Measurements from ENCODE around the gene MED20. TPM values are rescaled to one million over a fixed set of nuclear protein-coding genes. Genes with fewer than 3 reads are reported as not detected.

The MED20 gene
- total RNA-seq, 1 donor from 2014 or later, result 19.8 TPM

DNA sequence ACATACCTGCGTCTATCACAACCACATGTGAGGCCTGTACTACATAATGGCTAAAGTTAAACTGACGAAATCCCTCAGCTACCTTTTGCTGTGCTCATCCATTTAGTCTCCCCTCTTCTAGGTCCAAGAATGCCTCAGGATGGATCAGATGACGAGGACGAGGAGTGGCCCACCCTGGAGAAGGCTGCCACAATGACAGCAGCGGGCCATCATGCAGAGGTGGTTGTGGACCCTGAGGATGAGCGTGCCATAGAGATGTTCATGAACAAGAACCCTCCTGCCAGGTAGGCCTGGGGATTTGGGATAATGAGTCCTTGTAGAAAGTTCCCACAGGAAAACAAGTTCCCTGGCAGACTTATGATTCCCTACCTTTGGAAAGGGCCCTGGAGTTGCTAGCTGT lies 6.3 kb upstream of the MED20 start:
- DNase-seq (no peak), ATAC-seq (ENCODE audit: poor library complexity) (no peak)
- intact Hi-C loops (cut with DNase I), result no loop called here

DNA sequence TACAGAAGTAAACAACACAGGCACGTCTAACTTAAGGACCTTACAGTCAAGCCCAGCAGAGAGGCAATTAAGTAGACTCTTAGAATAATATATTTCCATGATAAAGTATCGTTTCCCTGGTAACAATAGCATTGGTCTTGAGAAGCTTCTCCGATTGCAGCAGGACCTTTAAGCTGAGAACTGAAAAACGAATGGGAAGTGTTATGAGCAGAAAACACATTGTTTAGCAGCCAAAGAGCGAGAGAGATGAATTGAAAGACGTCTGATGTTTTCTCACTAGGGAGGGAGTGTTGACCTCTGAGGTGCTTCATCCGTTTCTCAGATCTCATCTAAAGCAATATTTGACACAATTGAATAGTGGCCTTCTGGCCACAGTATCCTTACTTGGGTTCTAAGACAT lies 1.2 kb upstream of the MED20 start:
- ATAC-seq (ENCODE audit: poor library complexity), result no peak
- intact Hi-C loops (cut with DNase I), result loop anchor here (5.0 kb wide), 1 partner anchor 120 kb away; no protein-coding TSS in a partner anchor
- DNase-seq, result no peak

DNA sequence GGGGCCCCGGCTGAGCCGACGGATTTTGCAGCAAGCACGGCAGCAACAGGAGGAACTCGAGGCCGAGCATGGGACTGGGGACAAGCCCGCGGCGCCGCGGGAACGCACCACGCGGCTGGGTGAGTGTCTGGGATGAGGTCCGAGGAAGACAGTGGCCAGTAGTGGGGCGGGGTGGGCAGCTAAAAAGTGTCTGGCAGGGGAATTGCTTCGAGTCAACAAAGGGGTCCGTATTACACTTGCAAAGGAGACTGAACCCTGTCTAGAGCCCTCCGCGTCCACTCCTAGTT lies 716 bp upstream of the MED20 start:
- DNase-seq, result no peak
- ATAC-seq (ENCODE audit: poor library complexity), result peak; percentile 9
- intact Hi-C loops (cut with DNase I), result loop anchor here (2.0 to 5.0 kb wide), 2 partner anchors 121 to 135 kb away; partner anchors contain the start of gene TOMM6

DNA sequence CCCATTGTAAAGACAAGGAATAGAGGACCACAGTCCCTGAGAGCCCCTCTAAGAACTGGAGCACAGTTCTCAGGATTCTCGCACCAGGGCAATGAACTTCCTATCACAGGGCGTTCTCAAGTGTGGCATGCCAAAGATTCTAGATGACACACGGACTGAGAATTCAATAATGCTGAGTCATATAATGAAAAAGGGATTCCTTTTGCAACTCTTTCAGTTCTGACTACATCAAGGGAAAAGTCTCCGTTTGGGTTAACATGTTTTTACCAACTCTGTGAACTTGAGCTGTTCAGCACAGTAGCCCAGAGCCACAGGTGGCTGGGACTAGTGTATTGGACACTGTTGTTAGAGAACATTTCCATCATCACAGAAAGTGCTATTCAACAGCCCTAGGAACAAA lies 3.4 kb downstream of the MED20 start:
- DNase-seq (no peak), ATAC-seq (ENCODE audit: poor library complexity) (no peak)
- intact Hi-C loops (cut with DNase I), result no loop called here

DNA sequence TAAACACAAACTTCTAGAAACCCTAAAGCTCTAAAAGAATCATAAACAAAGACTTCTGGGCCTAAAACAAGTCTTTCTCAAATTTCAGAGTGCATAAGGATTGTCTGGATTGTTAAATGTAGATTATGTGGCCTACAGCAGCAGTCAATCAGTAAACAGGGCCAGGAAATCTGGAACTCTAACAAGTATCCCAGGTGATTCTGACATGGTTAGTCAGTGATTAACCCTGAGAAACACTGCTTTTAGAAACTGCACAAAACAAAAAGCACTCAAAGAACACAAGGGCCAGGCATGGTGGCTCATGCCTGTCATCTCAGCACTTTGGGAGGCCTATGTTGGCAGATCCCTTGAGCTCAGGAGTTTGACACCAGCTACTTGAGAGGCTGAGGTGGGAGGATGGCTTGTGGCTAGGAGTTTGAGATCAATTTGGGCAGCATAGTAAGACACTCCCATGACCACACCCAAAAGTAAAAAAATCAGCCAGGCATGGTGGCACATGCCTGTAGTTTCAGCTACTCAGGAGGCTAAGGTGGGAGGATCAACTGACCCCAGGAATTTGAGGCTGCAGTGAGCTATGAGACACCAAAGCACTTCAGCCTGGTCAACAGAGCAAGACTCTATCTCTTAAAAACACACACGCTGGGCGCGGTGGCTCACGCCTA lies 5.9 kb downstream of the MED20 start:
- ATAC-seq (ENCODE audit: poor library complexity), result no peak

DNA sequence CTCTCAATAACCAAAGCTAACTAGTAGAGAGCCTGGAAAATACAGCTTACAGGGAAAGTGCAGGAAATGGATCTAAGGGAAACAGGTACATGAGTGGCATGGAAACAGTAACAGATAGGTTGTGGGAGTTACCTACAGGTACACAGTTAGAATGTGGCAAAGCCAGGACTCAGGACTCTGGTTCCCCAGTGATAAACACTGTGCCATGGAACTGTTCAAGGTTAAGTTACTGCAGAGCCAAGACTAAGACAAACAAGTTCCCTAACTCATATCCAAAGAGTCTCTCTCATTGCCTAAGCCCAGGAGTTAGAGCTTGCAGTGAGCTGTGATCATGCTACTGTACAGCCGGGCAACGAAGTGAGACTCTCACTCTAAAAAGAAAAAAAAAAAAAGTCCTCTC lies 6.6 kb downstream of the MED20 start:
- no peak for DNase-seq
- ATAC-seq (ENCODE audit: poor library complexity), result no peak
- intact Hi-C loops (cut with DNase I), result no loop called here

More for the DNA sequence above, 5.9 kb downstream of the MED20 start:
- intact Hi-C loops (cut with DNase I), result no loop called here
- no peak for DNase-seq

DNA sequence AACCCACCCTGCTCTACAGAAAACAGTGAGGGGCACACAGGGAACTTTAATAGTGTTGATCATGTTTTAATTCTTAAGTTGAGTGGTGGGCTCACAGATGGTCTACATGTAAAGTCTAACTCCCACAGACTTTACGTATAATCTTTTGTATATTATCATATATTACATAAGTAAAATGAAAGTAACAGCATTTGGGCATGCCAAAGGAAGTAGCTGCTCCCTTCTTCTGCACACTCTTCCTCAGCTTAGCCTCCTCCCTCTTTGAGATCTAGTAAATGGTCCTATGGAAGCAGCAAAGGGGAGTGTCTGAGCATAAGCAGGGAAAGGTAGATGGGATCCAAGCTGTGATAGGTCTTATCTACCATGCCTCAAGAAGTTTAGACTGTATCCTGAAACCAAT lies 11.2 kb downstream of the MED20 start:
- intact Hi-C loops (cut with DNase I), result no loop called here
- no peak for ATAC-seq (ENCODE audit: poor library complexity)
- no peak for DNase-seq

DNA sequence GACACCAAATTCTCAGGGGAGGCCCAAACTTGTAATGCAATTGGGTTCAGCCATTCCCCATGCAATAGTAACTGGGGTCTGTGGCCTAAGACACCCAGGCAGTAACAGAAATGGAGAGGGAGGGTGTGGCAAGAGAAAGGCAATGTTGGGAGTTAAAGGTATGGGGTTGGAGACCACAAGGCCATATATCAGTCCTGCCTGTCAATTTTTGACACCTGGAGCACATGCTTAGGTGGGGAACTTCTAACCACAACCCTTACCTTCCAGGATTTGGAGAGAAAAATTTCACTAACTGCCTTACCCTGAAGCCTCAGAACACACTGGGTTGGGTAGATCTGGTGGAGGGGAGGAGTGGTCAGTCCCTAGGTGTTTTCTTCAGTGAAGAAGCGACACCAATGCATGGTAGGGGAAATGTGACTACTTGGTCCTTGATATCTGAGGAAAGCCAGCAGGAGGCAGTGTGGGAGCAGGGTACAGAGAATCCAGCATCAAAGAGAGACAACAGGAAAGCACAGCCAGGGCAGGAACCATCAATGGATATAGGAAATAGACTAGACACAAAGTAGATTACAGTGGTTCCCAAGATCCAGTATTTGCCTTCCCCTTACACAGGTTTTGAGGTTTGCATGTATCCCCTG lies 18.9 kb downstream of the MED20 start:
- no peak for DNase-seq
- intact Hi-C loops (cut with DNase I), result no loop called here
- no peak for ATAC-seq (ENCODE audit: poor library complexity)

DNA sequence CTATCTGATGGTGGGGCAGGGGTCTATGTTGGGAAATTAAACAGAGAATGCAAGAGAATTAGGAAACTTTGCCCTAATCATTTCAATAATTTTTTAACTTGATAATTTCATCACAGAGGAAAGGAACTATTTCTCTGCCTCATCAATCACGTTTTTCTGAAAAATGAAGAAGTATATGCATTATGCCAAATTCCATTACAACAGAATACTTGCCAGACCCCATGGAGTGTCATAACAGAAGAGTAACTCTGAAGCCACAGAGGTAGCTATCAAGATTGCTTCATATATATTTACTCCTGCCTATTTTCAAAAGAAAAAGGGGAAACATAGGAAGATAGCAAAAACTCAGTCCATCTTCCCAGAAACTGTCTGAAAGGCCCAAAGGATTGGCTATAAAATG lies 20.1 kb downstream of the MED20 start:
- intact Hi-C loops (cut with DNase I), result no loop called here
- no peak for ATAC-seq (ENCODE audit: poor library complexity)
- no peak for DNase-seq

DNA sequence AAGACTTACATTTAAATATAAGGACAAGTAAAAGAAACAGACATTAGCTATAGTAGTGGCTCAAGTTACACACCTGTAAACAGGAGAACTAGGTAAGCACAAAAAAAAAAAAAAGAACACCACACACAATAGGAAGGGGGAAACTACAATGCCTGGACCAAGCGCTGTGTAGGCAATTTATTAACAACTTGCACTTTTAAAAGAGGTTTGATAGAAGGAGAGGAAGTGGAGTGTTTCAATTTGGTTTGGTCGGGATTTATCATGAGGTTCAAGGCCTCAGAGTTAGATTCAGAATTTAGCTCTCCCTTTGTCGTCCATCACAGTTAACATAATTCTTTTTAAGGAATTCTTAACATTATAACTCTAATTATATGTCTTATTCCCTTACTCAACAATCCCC lies 24.7 kb downstream of the MED20 start:
- ATAC-seq (ENCODE audit: poor library complexity), result no peak
- DNase-seq, result no peak
- intact Hi-C loops (cut with DNase I), result loop anchor here (10.0 kb wide), 1 partner anchor 101 kb away; no protein-coding TSS in a partner anchor

DNA sequence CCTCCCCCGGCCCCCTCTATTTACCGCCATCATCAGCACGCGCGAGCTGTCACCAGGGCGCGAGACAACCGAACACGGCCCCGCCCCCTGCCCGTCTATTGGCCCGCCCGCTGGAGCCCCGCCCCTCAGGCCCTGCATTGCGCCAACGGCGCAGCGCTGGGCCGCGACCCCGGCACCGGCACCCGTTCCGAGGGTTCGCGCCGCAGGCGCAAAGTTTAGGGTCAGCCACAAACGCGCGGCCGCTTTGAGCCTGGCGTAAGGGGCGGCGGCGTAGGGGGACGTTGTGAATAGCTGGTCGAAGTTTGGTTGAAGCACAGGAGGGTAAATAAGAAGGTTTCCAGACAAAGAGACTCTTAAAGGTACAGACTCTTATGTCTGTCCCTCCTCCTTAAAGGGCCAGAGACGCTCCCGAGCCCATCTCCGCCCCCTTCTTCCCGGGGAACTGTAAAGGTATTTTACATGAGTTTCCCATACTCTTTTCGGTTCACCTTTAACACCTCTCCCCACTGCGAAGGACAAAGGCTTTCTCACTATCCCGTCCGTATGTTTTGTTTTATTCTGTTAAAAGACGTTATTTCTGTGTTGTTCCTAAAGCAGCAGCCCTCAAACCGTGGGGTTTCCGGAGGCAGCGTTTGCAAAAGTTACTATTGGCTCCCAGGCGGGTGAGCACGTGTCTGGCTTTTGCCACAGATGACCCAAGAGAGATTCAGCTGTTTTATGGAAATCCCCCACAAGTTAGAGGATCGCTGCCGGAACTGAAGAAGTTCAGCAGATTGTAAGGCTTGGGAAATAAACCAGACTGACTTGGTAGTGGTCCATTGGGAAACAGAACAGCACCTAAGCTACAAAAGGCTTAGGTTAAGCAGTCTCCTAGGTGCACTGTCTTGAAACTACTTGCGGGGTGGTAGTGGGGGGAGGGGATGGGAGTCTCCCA lies 25.4 kb downstream of the MED20 start, which contains the start of gene USP49:
Gene USP49, minus strand, starts transcription at position 76 of the 934 bp plus-strand sequence. CDS start 88,392 bp downstream, outside the sequence.
- peak; percentile 93 for DNase-seq
- ATAC-seq (ENCODE audit: poor library complexity), result peak; percentile 100
- intact Hi-C loops (cut with DNase I), result loop anchor here (10.0 kb wide), 1 partner anchor 101 kb away; no protein-coding TSS in a partner anchor

DNA sequence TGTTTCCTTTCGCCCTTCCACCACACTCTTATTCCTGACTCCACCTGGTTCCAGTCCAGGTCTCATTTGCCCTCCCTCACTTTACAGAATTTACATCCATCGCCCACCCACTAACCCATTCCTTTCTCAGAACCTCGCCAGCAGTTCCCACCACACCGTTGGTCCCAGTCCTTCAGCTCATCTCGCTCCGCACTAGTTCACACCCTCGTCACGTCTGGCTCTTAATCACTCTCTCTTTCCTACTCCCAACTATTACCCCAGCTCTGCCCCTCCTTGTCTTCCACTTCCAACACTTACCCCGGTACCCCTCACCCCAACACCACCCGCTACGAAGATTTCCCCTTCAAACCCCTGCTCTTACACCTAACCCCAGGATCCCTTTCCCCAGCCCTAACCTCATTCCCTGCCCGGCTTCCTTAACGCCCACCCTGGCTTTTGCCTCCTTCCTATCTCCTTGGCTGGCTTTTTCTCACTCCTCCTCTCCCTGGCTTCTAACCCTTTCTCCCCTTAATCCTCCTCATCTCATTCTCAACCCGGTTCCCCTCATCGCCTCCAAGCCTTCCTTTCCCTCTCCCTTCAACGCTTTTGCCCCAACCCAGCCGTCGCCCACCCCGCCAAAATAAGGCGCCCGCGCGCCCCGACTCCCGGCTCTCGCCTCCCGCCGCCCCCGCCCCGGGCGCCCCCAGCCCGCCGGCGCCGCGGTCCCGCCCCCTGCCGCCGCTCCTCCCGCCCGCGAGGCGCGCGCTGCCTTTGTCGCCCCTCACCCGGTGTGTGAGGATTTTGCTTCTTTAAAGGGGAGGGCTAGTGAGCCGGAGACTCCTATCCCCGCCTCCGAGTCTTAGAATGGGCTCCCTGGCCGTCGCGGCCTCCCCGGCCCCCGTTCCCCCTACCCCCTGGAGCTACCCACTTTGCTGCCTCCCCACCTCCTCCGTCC lies 26.3 kb downstream of the MED20 start:
- DNase-seq, result no peak
- peak; percentile 59 for ATAC-seq (ENCODE audit: poor library complexity)
- intact Hi-C loops (cut with DNase I), result loop anchor here (10.0 kb wide), 1 partner anchor 100 kb away; no protein-coding TSS in a partner anchor

DNA sequence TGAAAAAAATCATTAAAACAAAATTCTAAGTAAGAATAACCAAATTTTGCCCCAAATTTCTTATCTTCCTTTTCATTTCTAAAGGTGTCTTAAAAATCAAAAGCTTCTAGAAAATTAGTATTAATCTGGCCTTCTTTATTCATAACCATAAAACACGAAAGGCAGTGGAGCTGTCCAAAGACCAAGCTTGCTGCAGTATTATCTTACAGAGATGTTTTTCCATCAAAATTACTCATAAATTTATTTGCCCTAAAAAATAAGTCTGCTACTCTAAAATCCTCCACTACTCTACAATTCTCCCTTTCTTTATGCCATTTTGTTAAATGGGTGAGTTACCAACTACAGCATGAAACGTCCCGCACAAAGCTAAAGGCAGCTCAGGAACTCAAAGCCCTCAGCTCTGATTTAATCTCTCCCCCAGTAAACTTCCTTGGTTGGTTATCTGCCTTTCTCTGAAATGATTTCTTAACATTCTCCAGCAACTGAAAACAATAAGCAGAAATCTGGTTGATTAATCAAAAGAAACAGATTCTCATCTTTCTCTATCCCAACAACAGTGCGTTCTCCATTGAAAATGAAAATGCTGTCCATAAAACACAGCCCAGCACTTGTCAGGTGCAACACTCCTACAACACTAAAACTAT lies 27.9 kb downstream of the MED20 start:
- intact Hi-C loops (cut with DNase I), result loop anchor here (10.0 kb wide), 1 partner anchor 98 kb away; no protein-coding TSS in a partner anchor
- DNase-seq, result no peak

DNA sequence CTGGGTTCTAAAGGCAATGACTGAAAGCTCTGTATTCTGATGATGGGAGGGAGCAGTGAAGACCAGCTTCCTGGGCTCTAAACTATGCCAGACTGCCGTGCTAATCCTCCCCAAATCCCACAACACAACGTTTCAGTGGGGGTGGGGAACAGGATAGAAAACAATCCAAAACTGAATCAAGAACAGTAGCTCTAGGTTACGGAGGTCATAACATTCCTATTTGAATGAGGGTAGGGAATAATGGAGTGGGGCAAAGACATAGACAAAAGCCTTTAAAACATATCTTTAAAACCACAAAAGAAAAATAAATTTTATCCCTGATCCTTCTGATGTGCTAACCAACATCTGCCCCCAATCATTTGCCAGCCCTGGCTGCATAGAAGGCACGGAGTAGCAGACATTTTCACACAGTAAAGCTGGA lies 33.6 kb downstream of the MED20 start:
- intact Hi-C loops (cut with DNase I), result no loop called here
- ATAC-seq (ENCODE audit: poor library complexity) (no peak), DNase-seq (no peak)

More for the DNA sequence above, 27.9 kb downstream of the MED20 start:
- no peak for ATAC-seq (ENCODE audit: poor library complexity)

DNA sequence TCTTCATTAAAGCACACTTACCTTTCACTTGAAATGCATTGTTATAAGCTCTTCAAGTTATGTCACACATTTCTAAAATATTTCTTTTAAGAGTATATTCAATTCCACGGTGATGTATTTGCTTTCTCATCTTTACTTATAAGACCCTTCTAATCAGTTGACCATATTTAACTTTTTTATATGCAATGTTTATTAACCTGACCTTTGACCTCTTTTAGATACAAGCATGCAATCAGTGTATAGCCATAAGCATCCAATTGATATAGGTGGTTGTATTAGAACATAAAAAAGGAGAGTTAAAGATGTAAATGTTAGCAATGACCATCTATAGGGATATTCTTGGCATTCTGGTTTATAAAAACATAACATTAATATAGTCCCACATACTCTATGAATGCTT lies 35.0 kb downstream of the MED20 start:
- ATAC-seq (ENCODE audit: poor library complexity) (no peak), DNase-seq (no peak)
- intact Hi-C loops (cut with DNase I), result no loop called here

DNA sequence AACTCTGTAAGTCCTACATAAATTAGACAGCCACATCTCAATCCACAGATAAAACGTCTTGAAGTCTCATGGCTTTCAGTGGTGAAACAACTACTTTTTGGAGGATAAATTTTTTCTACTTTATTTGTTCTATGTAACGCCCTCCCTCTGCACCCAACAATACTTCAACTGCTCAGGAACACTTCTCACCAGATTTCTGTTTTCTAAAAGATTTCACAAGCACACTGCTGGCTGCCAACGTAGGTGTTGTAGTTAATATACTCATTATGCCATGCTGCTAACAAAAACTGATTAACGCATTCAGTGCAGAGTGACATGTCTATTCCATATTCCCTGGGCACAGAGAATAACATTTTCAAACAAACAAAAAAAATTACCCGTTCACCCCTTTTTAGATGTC lies 36.0 kb downstream of the MED20 start:
- ATAC-seq (ENCODE audit: poor library complexity) (no peak), DNase-seq (no peak)
- intact Hi-C loops (cut with DNase I), result no loop called here

DNA sequence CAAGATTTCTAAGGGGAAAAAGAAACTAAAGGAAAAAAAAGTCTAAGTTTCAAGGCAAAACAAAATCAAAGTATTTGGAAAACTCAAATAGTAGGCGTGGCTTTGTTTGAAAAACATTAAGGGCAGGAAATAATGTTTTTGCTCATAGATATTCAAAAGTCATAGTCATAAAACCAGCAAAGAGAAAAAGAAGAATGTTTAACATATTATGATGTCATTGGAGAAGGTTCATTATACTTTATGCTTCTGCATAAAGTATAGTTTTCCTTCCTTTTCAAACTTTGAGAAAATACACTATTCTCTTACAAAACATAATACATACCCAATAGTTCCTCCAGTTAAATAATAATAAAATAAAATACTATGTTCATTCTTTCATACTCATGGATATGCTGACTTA lies 39.4 kb downstream of the MED20 start:
- no peak for ATAC-seq (ENCODE audit: poor library complexity)
- DNase-seq, result no peak
- intact Hi-C loops (cut with DNase I), result no loop called here

DNA sequence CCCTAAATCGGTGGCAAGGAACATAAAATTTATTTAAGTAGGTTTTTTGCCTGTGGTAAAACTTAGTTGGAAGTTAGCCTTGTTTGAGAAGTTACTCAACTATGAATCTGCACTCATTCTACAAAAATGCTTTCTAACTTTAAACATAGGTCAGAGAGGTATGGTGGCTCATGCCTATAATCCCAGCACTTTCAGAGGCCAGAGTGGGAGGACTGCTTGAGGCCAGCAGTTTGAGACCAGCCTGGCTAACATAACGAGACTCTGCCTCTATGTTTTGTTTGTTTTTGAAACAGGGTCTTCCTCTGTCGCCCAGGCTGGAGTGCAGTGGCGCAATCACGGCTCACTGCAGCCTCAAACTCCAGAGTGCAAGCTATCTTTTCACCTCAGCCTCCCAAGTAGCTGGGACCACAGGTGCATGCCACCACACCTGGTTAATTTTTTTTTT lies 42.0 kb downstream of the MED20 start:
- intact Hi-C loops (cut with DNase I), result no loop called here
- no peak for DNase-seq
- no peak for ATAC-seq (ENCODE audit: poor library complexity)

All from Right ventricle myocardium superior (tissue), 1 donor.